C4-2B (cell line): ENCODE data around the gene TNPO3.

Experiments
- CTCF ChIP-seq: fragments of 450-650 bp; conservative IDR thresholded peaks from 2 replicates; pipeline ENCODE4 v1.5.1; 2017; ENCODE audit warnings: mild to moderate bottlenecking
- ZFX ChIP-seq: fragments of 450-650 bp; IDR thresholded peaks from 2 replicates; pipeline ENCODE4 v1.6.1; 2017

- TF ChIP-seq CTCF: no peak
- no peak for TF ChIP-seq ZFX
Observed at GRCh38 chr7:129067943-129068548, 13.1 kb upstream of the TNPO3 start.
